CD4-positive, alpha-beta memory T cell (primary cell): Measurements from ENCODE around the gene TNS1. TPM values are rescaled to one million over a fixed set of nuclear protein-coding genes. Genes with fewer than 3 reads are reported as not detected.

ENCODE experiments used
- CTCF ChIA-PET: fragments of 350-600 bp; sonication (Branson Sonifier 250); formaldehyde crosslinking; loops from one replicate; lab custom pipeline; 2021; ENCODE audit warnings: inconsistent platforms; ENCODE audit not compliant: partially characterized antibody; lab: Charles Lee
- POLR2A ChIA-PET: fragments of 350-600 bp; sonication (Branson Sonifier 250); formaldehyde crosslinking; loops from one replicate; lab custom pipeline; 2021; ENCODE audit not compliant: partially characterized antibody; lab: Charles Lee
- DNase-seq, 5 donors: peaks; one replicate each; pipeline versions ENCODE4 v3.0.0 to v3.0.0-alpha.2; 2020 to 2022; ENCODE audit warnings: mixed read lengths in 1 of 5
- H3K27ac ChIP-seq: one replicate; pipeline ENCODE4 v1.7.0; 2013; ENCODE audit warnings: low read depth, low read length
- H3K27me3 ChIP-seq: 2 replicates; pipeline ENCODE4 v1.7.0; 2013; ENCODE audit warnings: mild to moderate bottlenecking, low read length, moderate library complexity; ENCODE audit not compliant: insufficient read depth
- H3K36me3 ChIP-seq: 2 replicates; pipeline ENCODE4 v1.7.0; 2013; ENCODE audit warnings: mild to moderate bottlenecking, low read length, moderate library complexity; ENCODE audit not compliant: insufficient read depth
- H3K4me1 ChIP-seq: 2 replicates; pipeline ENCODE4 v1.7.0; 2013; ENCODE audit warnings: mild to moderate bottlenecking, low read length, moderate library complexity; ENCODE audit not compliant: insufficient read depth
- H3K4me3 ChIP-seq, 2 donors: one replicate each; pipeline ENCODE4 v1.7.0; 2013; ENCODE audit warnings: low read length in 2 of 2, mild to moderate bottlenecking in 1 of 2
- H3K9me3 ChIP-seq, 2 donors: one replicate each; pipeline ENCODE4 v1.7.0; 2013; ENCODE audit warnings: low read length in 2 of 2, control low read depth in 1 of 2; ENCODE audit not compliant: control insufficient read depth in 1 of 2
- H3K27ac Mint-ChIP-seq, 7 donors: one replicate each; pipeline ENCODE4 v1.8.0; 2020 to 2021; ENCODE audit warnings: mixed read lengths in 7 of 7, mild to moderate bottlenecking in 6 of 7, inconsistent platforms in 3 of 7, moderate library complexity in 3 of 7
- H3K27me3 Mint-ChIP-seq, 2 donors: one replicate each; pipeline ENCODE4 v1.8.0; 2020 to 2021; ENCODE audit warnings: mixed read lengths in 2 of 2
- H3K36me3 Mint-ChIP-seq, 2 donors: one replicate each; pipeline ENCODE4 v1.8.0; 2020 to 2021; ENCODE audit warnings: mixed read lengths in 2 of 2, inconsistent platforms in 1 of 2, mild to moderate bottlenecking in 1 of 2
- H3K4me1 Mint-ChIP-seq, 4 donors: one replicate each; pipeline ENCODE4 v1.8.0; 2020 to 2021; ENCODE audit warnings: mixed read lengths in 4 of 4, mild to moderate bottlenecking in 1 of 4
- H3K4me3 Mint-ChIP-seq, 8 donors: one replicate each; pipeline ENCODE4 v1.8.0; 2020 to 2021; ENCODE audit warnings: mixed read lengths in 8 of 8, mild to moderate bottlenecking in 7 of 8, moderate library complexity in 6 of 8, inconsistent platforms in 3 of 8
- H3K9me3 Mint-ChIP-seq, 8 donors: one replicate each; pipeline ENCODE4 v1.8.0; 2020 to 2021; ENCODE audit warnings: mixed read lengths in 8 of 8, mild to moderate bottlenecking in 5 of 8, inconsistent platforms in 3 of 8, moderate library complexity in 1 of 8
- intact Hi-C: fragments of 100-400 bp; cut with micrococcal nuclease; formaldehyde crosslinking; loops from one replicate; pipeline ENCODE4 v1.15.1; 2023
- polyA plus RNA-seq, 2 donors: library from polyadenylated mRNA; unstranded; fragments of 300-500 nt; fragmentation: Illumina TruSeq; gene quantifications; one replicate each; pipeline ENCODE4 v1.2.3, GENCODE V29; 2021
- total RNA-seq, 2 experiments: library from RNA; stranded (reverse); gene quantifications; one replicate each; pipeline ENCODE4 v1.2.3, GENCODE V29; 2021

TNS1 gene
- total and polyA plus RNA-seq, 4 experiments from 2014 or later = 0.78 to 1.2 TPM; not detected in 2

DNA sequence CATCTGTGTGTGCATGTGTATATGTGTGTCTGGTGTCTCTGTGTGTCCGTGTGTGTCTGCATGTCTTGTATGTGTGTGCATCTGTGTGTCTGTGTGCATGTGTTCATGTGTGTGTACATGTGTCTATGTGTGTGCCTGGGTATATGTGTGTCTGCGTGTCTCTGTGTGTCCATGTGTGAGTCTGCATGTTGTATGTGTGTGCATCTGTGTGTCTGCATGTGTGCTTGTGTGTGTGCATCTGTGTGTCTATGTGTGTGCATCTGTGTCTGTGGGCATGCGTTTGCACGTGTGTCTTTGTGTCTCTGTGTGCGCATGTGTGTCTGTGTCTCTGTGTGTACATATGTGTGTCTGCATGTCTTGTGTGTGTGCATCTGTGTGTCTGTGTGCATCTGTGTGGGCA is 207.7 kb downstream of the TNS1 start:
- Mint-ChIP-seq H3K27me3 (no peaks in the 10 kb centered on the region), H3K4me1 (peaks cover 4 to 9% (median 7%) of the 10 kb centered on the region in 4 donors), H3K27ac (no peak overlapping the region), H3K9me3 (no peaks in the 10 kb centered on the region), H3K36me3 (no peaks in the 10 kb centered on the region), H3K4me3 (no peak overlapping the region)
- Histone ChIP-seq H3K27me3 (no peaks in the 10 kb centered on the region), H3K27ac (no peak overlapping the region), H3K36me3 (no peaks in the 10 kb centered on the region), H3K4me1 (no peaks in the 10 kb centered on the region), H3K9me3 (no peaks in the 10 kb centered on the region), H3K4me3 (no peak overlapping the region)
- CTCF ChIA-PET = interaction anchor here (1.8 kb wide), 1 partner anchor 9 kb away, joined by 8 read pairs; no protein-coding TSS in a partner anchor
- intact Hi-C loops = no loop called here
- DNase-seq = no peak
- POLR2A ChIA-PET = no interaction called here

DNA sequence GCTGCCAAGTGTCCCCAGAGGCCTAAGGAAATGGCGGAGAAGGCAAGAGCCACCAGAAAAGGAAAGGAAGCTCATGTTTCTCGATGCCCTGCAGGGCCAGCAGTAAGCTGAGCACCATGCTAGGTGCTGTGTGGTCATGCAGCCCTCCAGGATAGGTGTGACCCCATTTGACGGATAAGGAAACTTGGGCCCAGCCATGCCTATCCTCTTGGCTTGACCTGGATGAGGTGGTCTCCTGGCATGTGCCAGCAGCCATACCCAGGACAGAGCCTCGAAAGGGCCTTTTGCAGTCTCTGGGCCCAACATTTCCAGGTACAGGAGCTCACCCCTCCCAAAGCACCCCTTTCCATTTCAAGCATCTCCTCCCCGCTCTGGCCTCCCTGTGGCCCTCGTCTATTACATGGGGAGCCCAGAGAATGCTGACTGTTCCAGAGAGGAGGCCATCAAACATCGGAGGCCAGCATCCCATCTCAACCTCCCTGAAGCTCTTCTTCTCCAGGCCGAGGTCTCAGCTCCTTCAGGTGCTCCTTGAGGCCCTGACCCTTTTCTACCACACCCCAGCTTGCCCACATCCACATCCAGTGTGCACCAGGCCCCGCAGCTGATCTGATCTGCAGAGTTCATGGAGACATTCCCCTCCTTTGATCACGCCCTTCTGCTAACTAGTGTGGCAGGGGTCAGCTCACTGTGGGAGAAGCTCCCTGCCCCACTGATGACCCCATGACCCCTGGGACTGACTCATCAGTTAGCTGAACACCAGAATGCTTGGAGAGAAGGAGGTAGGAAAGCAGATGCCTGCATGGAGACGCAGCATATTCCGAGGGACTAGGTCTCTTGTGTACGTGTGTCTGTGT is 208.4 kb downstream of the TNS1 start:
- Mint-ChIP-seq H3K36me3 (no peaks in the 10 kb centered on the region), H3K9me3 (no peaks in the 10 kb centered on the region), H3K4me1 (peaks cover 4 to 12% (median 8%) of the 10 kb centered on the region in 4 donors), H3K27me3 (no peaks in the 10 kb centered on the region), H3K27ac (no peak overlapping the region), H3K4me3 (no peak overlapping the region)
- DNase-seq = no peak
- H3K4me3 ChIP-seq = no peak overlapping the region
- H3K4me1 ChIP-seq = no peaks in the 10 kb centered on the region
- no peak overlapping the region for H3K27ac ChIP-seq
- H3K27me3 ChIP-seq = no peaks in the 10 kb centered on the region
- ChIA-PET POLR2A (no interaction called here), CTCF (interaction anchor here (1.8 to 6.6 kb wide), 2 partner anchors 8 kb away, joined by 8 to 74 read pairs; no protein-coding TSS in a partner anchor)
- intact Hi-C loops = no loop called here
- no peaks in the 10 kb centered on the region for H3K36me3 ChIP-seq
- no peaks in the 10 kb centered on the region for H3K9me3 ChIP-seq

DNA sequence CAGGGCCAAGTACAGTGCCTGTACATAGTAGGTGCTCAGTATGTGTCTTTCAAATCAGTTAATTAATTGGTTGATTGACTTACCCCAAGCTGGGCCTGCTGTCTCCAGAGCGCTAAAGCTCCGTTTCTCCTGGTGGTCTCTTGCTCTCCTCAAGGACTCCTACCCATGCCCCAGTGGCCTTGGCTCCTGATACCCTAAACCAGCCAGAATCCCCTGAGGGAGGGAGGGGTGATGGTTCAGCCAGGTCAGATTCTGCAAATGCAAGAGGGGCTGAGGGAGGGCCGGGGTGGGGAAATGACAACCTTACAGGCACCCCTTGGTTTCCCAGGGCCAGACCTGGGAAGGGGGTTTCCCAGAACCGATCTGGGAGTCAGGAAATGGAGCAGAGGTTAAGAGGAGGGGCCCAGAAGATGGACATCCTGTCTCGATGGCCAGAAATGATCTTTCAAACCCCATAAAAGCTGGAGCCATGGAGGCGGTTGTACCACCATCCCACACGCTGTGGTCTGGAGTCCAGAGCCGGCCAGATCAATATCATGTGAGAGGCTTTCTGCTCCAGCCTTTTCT is 209.1 kb downstream of the TNS1 start:
- ChIA-PET POLR2A (no interaction called here), CTCF (interaction anchor here (1.8 to 6.6 kb wide), 2 partner anchors 8 to 9 kb away, joined by 8 to 74 read pairs; no protein-coding TSS in a partner anchor)
- Mint-ChIP-seq H3K36me3 (no peaks in the 10 kb centered on the region), H3K4me1 (peaks cover 4 to 17% (median 12%) of the 10 kb centered on the region in 4 donors), H3K27ac (peak overlapping the region in 1 of 7 donors; percentile 0), H3K9me3 (no peaks in the 10 kb centered on the region), H3K4me3 (no peak overlapping the region), H3K27me3 (no peaks in the 10 kb centered on the region)
- DNase-seq = no peak
- no peak overlapping the region for H3K4me3 ChIP-seq
- peaks cover 6% of the 10 kb centered on the region for H3K4me1 ChIP-seq
- no peaks in the 10 kb centered on the region for H3K9me3 ChIP-seq
- no peaks in the 10 kb centered on the region for H3K36me3 ChIP-seq
- intact Hi-C loops = no loop called here
- H3K27me3 ChIP-seq = no peaks in the 10 kb centered on the region
- no peak overlapping the region for H3K27ac ChIP-seq

DNA sequence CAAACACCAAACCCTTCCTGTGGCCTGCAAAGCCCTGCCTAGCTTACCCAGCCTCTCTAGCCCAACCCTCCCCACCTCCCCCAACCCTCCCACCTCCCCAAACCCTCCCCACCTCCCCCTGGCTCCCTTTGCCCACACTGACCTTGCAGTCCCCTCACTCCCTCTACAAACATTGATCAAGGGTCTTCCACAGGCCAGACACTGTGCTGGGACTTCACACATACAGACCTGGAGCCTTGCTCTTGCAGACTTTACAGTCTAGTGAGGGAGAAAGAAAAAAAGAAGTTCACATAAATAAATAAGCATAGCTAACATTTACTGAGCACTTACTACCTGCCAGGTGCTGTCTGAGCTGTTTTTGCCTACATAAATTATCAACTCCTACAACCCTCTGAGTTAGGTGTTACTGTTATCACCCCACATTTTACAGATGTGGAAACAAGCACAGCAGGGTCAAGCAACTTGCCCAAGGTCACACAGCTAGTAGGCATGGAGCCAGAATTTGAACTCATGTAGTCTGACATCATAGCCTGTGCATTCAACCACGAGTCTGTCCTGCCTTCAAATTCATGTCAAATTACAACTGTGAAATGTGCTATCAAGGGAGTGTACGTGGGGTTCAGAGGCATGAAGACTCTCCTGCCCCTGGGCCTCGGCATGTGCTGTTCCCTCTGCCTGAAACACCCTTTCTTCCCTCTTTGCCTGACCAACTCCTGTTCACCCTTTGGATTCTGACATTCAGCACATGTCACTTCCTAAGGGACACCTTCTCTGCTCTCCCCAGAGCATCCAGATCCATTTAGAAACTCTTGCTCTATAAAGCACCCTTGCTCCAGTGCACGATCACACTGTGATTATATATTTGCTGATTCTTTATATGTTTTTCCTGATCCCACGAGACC is 209.9 kb downstream of the TNS1 start:
- no peak overlapping the region for H3K4me3 ChIP-seq
- H3K36me3 ChIP-seq = no peaks in the 10 kb centered on the region
- intact Hi-C loops = no loop called here
- no peak overlapping the region for H3K4me3 Mint-ChIP-seq
- no peak overlapping the region for H3K27ac ChIP-seq
- H3K36me3 Mint-ChIP-seq = no peaks in the 10 kb centered on the region
- ChIA-PET CTCF (interaction anchor here (0.9 to 6.6 kb wide), 7 partner anchors 7 to 241 kb away, joined by 3 to 74 read pairs (median 4); no protein-coding TSS in a partner anchor), POLR2A (no interaction called here)
- H3K27ac Mint-ChIP-seq = peak overlapping the region in 1 of 7 donors; percentile 40
- no peak for DNase-seq
- no peaks in the 10 kb centered on the region for H3K27me3 Mint-ChIP-seq
- H3K9me3 Mint-ChIP-seq = no peaks in the 10 kb centered on the region
- H3K4me1 ChIP-seq = peaks cover 8% of the 10 kb centered on the region
- H3K27me3 ChIP-seq = no peaks in the 10 kb centered on the region
- H3K4me1 Mint-ChIP-seq = peaks cover 4 to 24% (median 15%) of the 10 kb centered on the region in 4 donors
- no peaks in the 10 kb centered on the region for H3K9me3 ChIP-seq

DNA sequence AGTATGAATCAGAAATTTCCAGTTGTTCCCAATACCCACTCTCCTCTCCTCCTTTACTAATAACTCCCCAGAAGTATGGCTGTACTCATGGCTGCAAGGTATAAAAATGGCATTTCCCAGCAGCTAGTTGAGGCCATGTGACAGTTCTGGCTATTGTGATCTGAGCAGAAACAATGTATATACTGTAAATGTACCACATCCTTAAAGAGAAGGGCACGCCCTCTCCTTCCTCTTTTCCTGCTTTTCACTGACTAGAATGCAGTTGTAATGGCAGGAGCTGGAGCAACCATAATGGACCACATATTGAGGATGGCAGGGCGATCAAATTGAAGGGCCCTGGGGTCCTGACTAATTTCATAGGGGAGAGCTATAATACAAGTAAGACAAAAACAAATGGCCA is 211.2 kb downstream of the TNS1 start:
- no peak for DNase-seq
- H3K36me3 ChIP-seq = no peaks in the 10 kb centered on the region
- Mint-ChIP-seq H3K36me3 (no peaks in the 10 kb centered on the region), H3K9me3 (no peaks in the 10 kb centered on the region), H3K4me1 (peaks cover 4 to 24% (median 16%) of the 10 kb centered on the region in 4 donors), H3K4me3 (peak overlapping the region in 2 of 8 donors; percentile 3 to 41), H3K27me3 (no peaks in the 10 kb centered on the region), H3K27ac (peak overlapping the region in 2 of 7 donors; percentile 8 to 15)
- H3K9me3 ChIP-seq = no peaks in the 10 kb centered on the region
- no peak overlapping the region for H3K4me3 ChIP-seq
- no peaks in the 10 kb centered on the region for H3K27me3 ChIP-seq
- POLR2A ChIA-PET = interaction anchor here (0.5 to 0.9 kb wide), 2 partner anchors 9 to 1175 kb away, joined by 3 to 5 read pairs; no protein-coding TSS in a partner anchor
- peaks cover 8% of the 10 kb centered on the region for H3K4me1 ChIP-seq
- H3K27ac ChIP-seq = no peak overlapping the region
- CTCF ChIA-PET = interaction anchor here (0.9 to 7.0 kb wide), 12 partner anchors 9 to 280 kb away, joined by 3 to 139 read pairs (median 4); no protein-coding TSS in a partner anchor
- intact Hi-C loops = no loop called here

DNA sequence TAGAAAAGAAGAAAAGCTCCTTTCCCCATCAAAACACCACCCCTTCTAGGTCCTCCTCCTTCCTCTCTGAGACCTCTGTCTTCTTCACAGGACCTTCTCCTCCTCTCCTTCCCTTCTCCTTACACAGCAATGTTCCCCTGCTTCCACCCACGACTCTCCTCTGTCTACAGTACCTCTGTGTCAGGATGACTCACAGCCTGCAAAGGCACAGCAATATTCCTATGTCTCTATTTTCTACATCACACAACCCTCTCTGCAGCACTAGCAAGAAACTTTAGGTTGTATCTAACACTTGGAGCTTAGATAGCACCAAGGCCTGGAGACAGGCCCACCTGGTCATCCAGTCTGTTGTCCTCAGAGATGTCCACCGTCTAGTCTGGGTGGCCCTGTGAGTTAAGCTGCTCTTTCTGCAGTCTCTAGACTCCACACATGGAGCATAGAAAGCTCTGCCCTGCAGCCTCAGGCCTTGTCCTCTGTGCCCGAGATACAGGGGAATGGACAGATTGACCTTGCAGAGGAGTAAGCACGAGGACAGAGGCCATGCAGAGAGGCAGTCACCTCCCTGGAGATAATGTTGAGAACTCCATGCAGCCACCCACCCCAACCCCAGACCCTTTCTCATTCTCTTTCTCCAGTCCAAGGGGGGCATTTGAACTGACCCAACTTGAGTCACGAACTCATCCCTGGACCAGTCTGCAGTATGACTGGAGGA is 212.0 kb downstream of the TNS1 start:
- CTCF ChIA-PET = interaction anchor here (0.7 to 7.0 kb wide), 10 partner anchors 12 to 281 kb away, joined by 3 to 139 read pairs (median 4); no protein-coding TSS in a partner anchor
- intact Hi-C loops = no loop called here
- H3K9me3 ChIP-seq = no peaks in the 10 kb centered on the region
- peak overlapping the region; percentile 17 to 92 (median 79) for H3K27ac Mint-ChIP-seq
- no peaks in the 10 kb centered on the region for H3K36me3 ChIP-seq
- no peak overlapping the region for H3K4me3 ChIP-seq
- peak overlapping the region; percentile 55 to 90 (median 82) for H3K4me3 Mint-ChIP-seq
- POLR2A ChIA-PET = interaction anchor here (0.9 to 1.9 kb wide), 3 partner anchors 8 to 27 kb away, joined by 3 to 6 read pairs (median 3); no protein-coding TSS in a partner anchor
- H3K27me3 ChIP-seq = no peaks in the 10 kb centered on the region
- H3K27me3 Mint-ChIP-seq = no peaks in the 10 kb centered on the region
- H3K36me3 Mint-ChIP-seq = no peaks in the 10 kb centered on the region
- no peak overlapping the region for H3K27ac ChIP-seq
- peaks cover 8% of the 10 kb centered on the region for H3K4me1 ChIP-seq
- peaks cover 4 to 24% (median 17%) of the 10 kb centered on the region in 4 donors for H3K4me1 Mint-ChIP-seq
- no peak for DNase-seq
- no peaks in the 10 kb centered on the region for H3K9me3 Mint-ChIP-seq
